ENCODE measurements around the gene RPS4Y1.

- TF ChIP-seq YY1 (IDR thresholded peaks at IDR 0.05; ENCODE audit: insufficient read depth, insufficient read length), result no peak
- no peak for TF ChIP-seq ZNF274 (IDR thresholded peaks at IDR 0.05; ENCODE audit: low read depth, low read length)
Observed at GRCh38 chrY:2797991-2798390, 43.4 kb upstream of the RPS4Y1 start.

Measured in NT2/D1 (cell line).